SJSA1 (cell line): ENCODE data around the gene ZBTB16. TPM values are rescaled to one million over a fixed set of nuclear protein-coding genes. Genes with fewer than 3 reads are reported as not detected.

Source experiments
- DNase-seq, 2 experiments: peaks; one replicate each; pipeline ENCODE4 v3.0.0-alpha.2; 2015 to 2020; ENCODE audit warnings: low spot score in 2 of 2, low read depth in 1 of 2
- H3K27ac ChIP-seq: fragments of 250-450 bp; sonication (Bioruptor Pico); 2 replicates; pipeline ENCODE4 v1.5.1; 2020; ENCODE audit warnings: mild to moderate bottlenecking, moderate library complexity
- H3K27me3 ChIP-seq: fragments of 250-450 bp; sonication (Bioruptor Pico); replicated peaks from 2 replicates; pipeline ENCODE4 v1.5.1; 2020; ENCODE audit warnings: mild to moderate bottlenecking, moderate library complexity
- H3K36me3 ChIP-seq: fragments of 250-450 bp; sonication (Bioruptor Pico); 2 replicates; pipeline ENCODE4 v1.5.1; 2020; ENCODE audit warnings: mild to moderate bottlenecking
- H3K4me1 ChIP-seq: fragments of 250-450 bp; sonication (Bioruptor Pico); replicated peaks from 2 replicates; pipeline ENCODE4 v1.6.1; 2021; ENCODE audit warnings: mild to moderate bottlenecking
- H3K4me3 ChIP-seq: fragments of 250-450 bp; sonication (Bioruptor Pico); 2 replicates; pipeline ENCODE4 v1.5.1; 2020; ENCODE audit warnings: mild to moderate bottlenecking
- H3K9me3 ChIP-seq: fragments of 250-450 bp; sonication (Bioruptor Pico); replicated peaks from 2 replicates; pipeline ENCODE4 v1.5.1; 2020; ENCODE audit warnings: mild to moderate bottlenecking
- total RNA-seq: library from RNA; depleted of rRNA; stranded (reverse); fragments of >200 nt; shearing (Covaris generic); gene quantifications from 2 replicates; pipeline ENCODE4 v1.2.3, GENCODE V29; 2014

ZBTB16 gene
- total RNA-seq, 1 experiment from 2014 or later, result not detected

DNA sequence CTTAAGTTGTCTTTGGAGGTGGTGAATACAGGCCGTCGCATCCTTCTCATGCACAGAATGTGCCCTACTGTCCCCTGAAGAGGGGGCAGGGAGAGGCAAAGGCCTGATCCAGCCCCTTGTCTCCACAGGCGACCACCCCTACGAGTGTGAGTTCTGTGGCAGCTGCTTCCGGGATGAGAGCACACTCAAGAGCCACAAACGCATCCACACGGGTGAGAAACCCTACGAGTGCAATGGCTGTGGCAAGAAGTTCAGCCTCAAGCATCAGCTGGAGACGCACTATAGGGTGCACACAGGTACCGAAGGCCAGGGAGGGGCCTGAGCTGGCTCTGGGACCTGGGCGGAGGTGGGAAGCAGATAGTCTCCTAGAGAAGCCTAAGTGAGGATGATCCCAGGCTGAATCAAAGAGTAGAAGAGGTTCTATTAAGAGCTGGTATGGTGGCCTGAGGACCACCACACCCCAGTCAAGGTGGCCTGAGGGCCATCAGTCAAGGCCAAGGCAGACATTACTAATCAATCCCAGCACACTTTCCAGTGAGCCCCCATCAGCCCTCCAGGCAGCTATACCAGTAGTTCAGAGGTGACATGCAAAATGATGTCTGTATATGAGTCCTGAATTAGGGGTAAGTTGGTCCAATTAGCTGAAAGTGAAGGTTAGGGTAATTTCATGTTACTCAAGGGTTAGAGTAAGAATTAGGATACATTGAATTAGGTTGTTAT lies 187.7 kb downstream of the ZBTB16 start:
- no peaks in the 10 kb centered on the region for H3K9me3 ChIP-seq
- H3K27me3 ChIP-seq, result no peaks in the 10 kb centered on the region
- no peaks in the 10 kb centered on the region for H3K36me3 ChIP-seq
- H3K4me1 ChIP-seq, result no peaks in the 10 kb centered on the region
- H3K27ac ChIP-seq, result no peak overlapping the region
- H3K4me3 ChIP-seq, result no peak overlapping the region
- no peak for DNase-seq

GRCh38 chr11:114250180-114250579 lies 190.7 kb downstream of the ZBTB16 start:
- H3K27me3 ChIP-seq, result no peaks in the 10 kb centered on the region
- no peak for DNase-seq
- no peak overlapping the region for H3K4me3 ChIP-seq
- no peaks in the 10 kb centered on the region for H3K4me1 ChIP-seq
- H3K9me3 ChIP-seq, result no peaks in the 10 kb centered on the region
- H3K36me3 ChIP-seq, result no peaks in the 10 kb centered on the region
- no peak overlapping the region for H3K27ac ChIP-seq

DNA sequence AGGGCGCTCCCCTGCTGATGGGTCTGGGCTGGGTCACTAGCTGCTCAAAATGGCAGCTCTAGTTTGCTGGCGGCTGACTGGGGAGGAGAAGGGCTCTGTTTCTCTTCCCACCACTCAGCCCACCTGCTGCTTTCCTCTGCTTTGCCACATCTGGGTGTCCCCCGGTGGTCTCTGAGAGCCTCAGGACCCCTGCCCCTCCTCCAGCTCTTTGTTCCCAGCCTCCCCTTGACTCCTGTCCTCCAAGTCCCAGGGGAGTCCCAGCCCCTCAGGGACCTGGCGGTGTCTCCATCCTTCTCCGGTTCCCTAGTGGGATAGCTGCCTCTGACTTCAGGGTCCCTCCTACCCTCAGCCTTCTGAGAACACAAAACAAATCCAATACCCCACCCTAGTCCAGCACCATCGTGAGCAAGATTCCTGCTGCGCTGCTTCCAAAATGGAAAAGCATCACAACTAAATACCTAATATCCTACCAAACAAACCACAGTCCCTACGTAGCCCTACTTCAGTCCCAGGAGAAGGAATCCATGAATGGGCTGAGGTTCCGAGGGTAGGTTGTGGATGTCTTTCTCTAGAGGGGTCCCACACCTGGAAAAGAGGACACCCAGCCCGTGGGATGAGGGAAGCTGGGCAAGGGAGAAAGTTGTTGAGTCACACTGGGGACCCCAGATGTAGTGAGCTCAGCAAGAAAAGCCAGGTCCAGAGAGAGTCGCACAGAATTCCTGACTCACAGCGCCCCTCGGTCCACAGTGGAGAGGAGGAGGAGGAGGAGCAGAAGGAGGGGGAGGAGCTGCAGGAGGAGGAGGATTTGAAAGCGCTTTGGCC lies 191.7 kb downstream of the ZBTB16 start:
- no peaks in the 10 kb centered on the region for H3K4me1 ChIP-seq
- no peaks in the 10 kb centered on the region for H3K36me3 ChIP-seq
- H3K4me3 ChIP-seq, result no peak overlapping the region
- no peaks in the 10 kb centered on the region for H3K27me3 ChIP-seq
- DNase-seq, result no peak
- no peaks in the 10 kb centered on the region for H3K9me3 ChIP-seq
- H3K27ac ChIP-seq, result no peak overlapping the region

- no peak overlapping the region for H3K4me3 ChIP-seq
- no peaks in the 10 kb centered on the region for H3K4me1 ChIP-seq
- H3K27ac ChIP-seq, result no peak overlapping the region
- no peaks in the 10 kb centered on the region for H3K9me3 ChIP-seq
- no peak for DNase-seq
- H3K36me3 ChIP-seq, result no peaks in the 10 kb centered on the region
- no peaks in the 10 kb centered on the region for H3K27me3 ChIP-seq
Measured at GRCh38 chr11:114251815-114252337, 192.4 kb downstream of the ZBTB16 start.

DNA sequence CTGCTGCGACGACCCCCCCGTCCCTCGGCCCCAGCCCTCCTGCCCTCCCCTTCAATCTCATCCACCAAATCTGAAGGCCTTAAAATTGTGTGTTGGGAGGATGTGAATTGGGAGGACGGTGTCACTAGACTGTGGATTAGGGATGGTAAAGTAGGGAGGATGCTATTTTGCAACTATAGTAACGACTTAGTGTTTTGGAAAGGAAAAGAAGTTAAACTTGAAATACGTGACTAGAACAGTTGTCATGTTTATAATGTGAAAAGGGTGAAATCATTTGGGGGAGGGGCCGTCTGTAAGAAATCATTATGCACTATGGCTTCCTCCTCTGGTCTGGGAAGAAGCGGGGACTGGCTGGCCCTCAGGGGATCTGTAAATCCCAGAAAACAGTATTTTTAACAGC lies 193.3 kb downstream of the ZBTB16 start:
- no peaks in the 10 kb centered on the region for H3K27me3 ChIP-seq
- no peaks in the 10 kb centered on the region for H3K4me1 ChIP-seq
- no peak overlapping the region for H3K27ac ChIP-seq
- no peaks in the 10 kb centered on the region for H3K36me3 ChIP-seq
- no peak overlapping the region for H3K4me3 ChIP-seq
- no peak for DNase-seq
- no peaks in the 10 kb centered on the region for H3K9me3 ChIP-seq

- Histone ChIP-seq H3K4me3 (no peak overlapping the region), H3K27me3 (no peaks in the 10 kb centered on the region), H3K4me1 (no peaks in the 10 kb centered on the region), H3K36me3 (no peaks in the 10 kb centered on the region), H3K9me3 (no peaks in the 10 kb centered on the region), H3K27ac (no peak overlapping the region)
- DNase-seq, result no peak
Measured at GRCh38 chr11:114253771-114254170, 194.3 kb downstream of the ZBTB16 start.

DNA sequence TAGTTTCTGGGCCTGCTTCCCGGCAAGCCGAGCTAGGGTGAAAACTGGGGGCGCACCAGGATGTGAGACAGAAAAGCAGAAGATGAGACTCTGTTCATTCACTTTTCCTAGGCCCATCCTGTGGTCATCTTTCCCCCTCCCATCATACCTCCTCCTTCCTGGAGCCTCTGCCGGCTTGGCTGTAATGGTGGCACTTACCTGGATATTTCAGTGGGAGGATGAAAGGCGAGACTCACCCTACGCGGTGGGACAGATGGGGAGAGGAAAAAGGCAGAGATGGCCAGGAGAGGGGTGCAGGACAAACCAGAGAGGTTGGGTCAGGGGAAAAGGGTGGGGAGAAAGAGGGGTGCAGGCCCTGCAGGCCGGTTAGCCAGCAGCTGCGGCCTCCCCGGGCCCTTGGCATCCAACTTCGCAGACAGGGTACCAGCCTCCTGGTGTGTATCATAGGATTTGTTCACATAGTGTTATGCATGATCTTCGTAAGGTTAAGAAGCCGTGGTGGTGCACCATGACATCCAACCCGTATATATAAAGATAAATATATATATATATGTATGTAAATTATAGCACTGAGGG lies 195.1 kb downstream of the ZBTB16 start:
- Histone ChIP-seq H3K4me3 (no peak overlapping the region), H3K27ac (no peak overlapping the region), H3K9me3 (no peaks in the 10 kb centered on the region), H3K36me3 (no peaks in the 10 kb centered on the region), H3K4me1 (no peaks in the 10 kb centered on the region), H3K27me3 (no peaks in the 10 kb centered on the region)
- no peak for DNase-seq

- no peaks in the 10 kb centered on the region for H3K36me3 ChIP-seq
- H3K4me3 ChIP-seq, result no peak overlapping the region
- no peaks in the 10 kb centered on the region for H3K4me1 ChIP-seq
- peaks cover 2% of the 10 kb centered on the region; the same call in 1 of the 2 replicates for H3K27me3 ChIP-seq
- no peak for DNase-seq
- H3K9me3 ChIP-seq, result no peaks in the 10 kb centered on the region
- H3K27ac ChIP-seq, result no peak overlapping the region
Measured at GRCh38 chr11:114255289-114255688, 195.8 kb downstream of the ZBTB16 start.

DNA sequence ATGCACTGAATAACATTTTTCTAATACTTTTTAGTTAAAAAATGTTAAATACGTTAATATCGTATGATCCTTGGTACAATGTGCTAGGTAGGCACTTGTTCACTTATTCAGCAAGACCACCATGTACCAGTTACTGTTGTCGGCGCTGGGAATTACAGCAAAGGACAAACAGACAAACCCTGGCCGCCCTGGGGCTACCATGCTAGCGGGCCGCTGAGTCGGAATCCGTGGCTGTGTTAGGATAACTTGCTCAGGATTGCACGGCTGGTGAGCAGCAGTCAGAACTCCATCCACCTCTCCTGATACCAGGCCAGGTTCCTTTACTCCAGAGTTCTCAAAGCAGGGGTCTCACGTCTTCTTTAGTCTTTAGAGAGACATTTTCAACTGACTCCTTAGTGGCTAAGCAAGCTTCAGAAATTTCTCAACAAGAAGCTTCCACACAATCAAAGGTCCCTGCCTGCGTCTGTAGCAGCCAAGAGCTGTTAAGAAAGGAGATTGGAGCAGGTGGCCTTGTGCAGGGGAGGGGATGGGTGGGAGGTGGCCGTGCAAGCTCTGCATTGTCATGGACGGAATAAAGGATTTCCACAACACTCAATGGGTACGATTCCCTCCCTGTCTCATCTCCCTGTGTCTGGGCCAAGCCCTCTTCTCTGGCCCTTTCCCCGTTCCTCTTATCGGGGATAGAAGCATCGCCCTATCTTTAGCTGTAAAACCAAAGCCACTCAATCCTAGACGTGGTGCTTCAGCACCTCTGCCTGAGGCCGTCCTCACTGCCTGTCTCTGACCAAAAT lies 196.9 kb downstream of the ZBTB16 start:
- no peaks in the 10 kb centered on the region for H3K9me3 ChIP-seq
- H3K4me3 ChIP-seq, result no peak overlapping the region
- no peaks in the 10 kb centered on the region for H3K36me3 ChIP-seq
- no peak for DNase-seq
- H3K4me1 ChIP-seq, result no peaks in the 10 kb centered on the region
- H3K27me3 ChIP-seq, result peaks cover 12% of the 10 kb centered on the region
- H3K27ac ChIP-seq, result no peak overlapping the region

GRCh38 chr11:114256967-114257286 lies 197.4 kb downstream of the ZBTB16 start:
- no peak for DNase-seq
- Histone ChIP-seq H3K4me1 (no peaks in the 10 kb centered on the region), H3K4me3 (no peak overlapping the region), H3K9me3 (no peaks in the 10 kb centered on the region), H3K36me3 (no peaks in the 10 kb centered on the region), H3K27ac (no peak overlapping the region), H3K27me3 (peaks cover 12% of the 10 kb centered on the region)

- Histone ChIP-seq H3K4me1 (no peaks in the 10 kb centered on the region), H3K27ac (no peak overlapping the region), H3K9me3 (no peaks in the 10 kb centered on the region), H3K27me3 (peaks cover 12% of the 10 kb centered on the region), H3K4me3 (no peak overlapping the region), H3K36me3 (no peaks in the 10 kb centered on the region)
- DNase-seq, result no peak
Measured at GRCh38 chr11:114257621-114258558, 198.4 kb downstream of the ZBTB16 start.

- DNase-seq, result no peak
- H3K4me3 ChIP-seq, result no peak overlapping the region
- H3K4me1 ChIP-seq, result no peaks in the 10 kb centered on the region
- H3K36me3 ChIP-seq, result no peaks in the 10 kb centered on the region
- no peak overlapping the region for H3K27ac ChIP-seq
- no peaks in the 10 kb centered on the region for H3K9me3 ChIP-seq
- peaks cover 12% of the 10 kb centered on the region for H3K27me3 ChIP-seq
Measured at GRCh38 chr11:114258696-114259095, 199.2 kb downstream of the ZBTB16 start.

- H3K9me3 ChIP-seq, result no peaks in the 10 kb centered on the region
- no peaks in the 10 kb centered on the region for H3K36me3 ChIP-seq
- H3K27ac ChIP-seq, result no peak overlapping the region
- H3K4me3 ChIP-seq, result no peak overlapping the region
- peaks cover 12% of the 10 kb centered on the region for H3K27me3 ChIP-seq
- no peaks in the 10 kb centered on the region for H3K4me1 ChIP-seq
- DNase-seq, result no peak
Measured at GRCh38 chr11:114259124-114259526, 199.6 kb downstream of the ZBTB16 start.
